ENCODE results near the gene PPP1R26.

Gene PPP1R26

GRCh38 chr9:135464181-135464580 lies 15.4 kb upstream of the PPP1R26 start:
- no peak for DNase-seq (ENCODE audit: low read depth)

- peak; percentile 85 for DNase-seq (ENCODE audit: low read depth)
These were observed 10.6 kb upstream of the PPP1R26 start for GRCh38 chr9:135468854-135469521.

GRCh38 chr9:135471791-135472640 lies 7.6 kb upstream of the PPP1R26 start:
- DNase-seq (ENCODE audit: low read depth), result no peak

- DNase-seq (ENCODE audit: low read depth), result no peak
These were observed 5.5 kb upstream of the PPP1R26 start for GRCh38 chr9:135473972-135474543.

DNA sequence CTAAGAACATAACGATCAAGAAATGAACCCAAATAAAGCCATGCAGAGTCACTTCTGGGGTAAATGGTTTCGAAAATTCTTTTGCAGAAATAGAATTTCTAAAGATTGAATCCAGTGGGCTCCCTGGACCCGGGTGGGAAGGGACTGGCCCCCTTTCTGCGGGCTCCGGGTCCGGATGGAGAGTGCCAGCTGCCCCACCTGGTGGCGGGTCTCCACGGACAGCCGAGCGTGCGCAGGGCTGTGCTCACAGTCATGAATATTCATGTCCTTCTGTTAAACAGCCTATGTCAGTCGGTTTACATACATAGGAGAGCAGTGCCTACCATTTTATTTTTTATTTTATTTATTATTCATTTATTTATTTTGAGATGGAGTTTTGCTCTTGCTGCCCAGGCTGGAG lies 4.7 kb upstream of the PPP1R26 start:
- DNase-seq (ENCODE audit: low read depth), result peak; percentile 41

- no peak for DNase-seq (ENCODE audit: low read depth)
These were observed 2.8 kb upstream of the PPP1R26 start for GRCh38 chr9:135476561-135477355.

GRCh38 chr9:135478191-135478590 lies 1.4 kb upstream of the PPP1R26 start:
- DNase-seq (ENCODE audit: low read depth), result no peak

DNA sequence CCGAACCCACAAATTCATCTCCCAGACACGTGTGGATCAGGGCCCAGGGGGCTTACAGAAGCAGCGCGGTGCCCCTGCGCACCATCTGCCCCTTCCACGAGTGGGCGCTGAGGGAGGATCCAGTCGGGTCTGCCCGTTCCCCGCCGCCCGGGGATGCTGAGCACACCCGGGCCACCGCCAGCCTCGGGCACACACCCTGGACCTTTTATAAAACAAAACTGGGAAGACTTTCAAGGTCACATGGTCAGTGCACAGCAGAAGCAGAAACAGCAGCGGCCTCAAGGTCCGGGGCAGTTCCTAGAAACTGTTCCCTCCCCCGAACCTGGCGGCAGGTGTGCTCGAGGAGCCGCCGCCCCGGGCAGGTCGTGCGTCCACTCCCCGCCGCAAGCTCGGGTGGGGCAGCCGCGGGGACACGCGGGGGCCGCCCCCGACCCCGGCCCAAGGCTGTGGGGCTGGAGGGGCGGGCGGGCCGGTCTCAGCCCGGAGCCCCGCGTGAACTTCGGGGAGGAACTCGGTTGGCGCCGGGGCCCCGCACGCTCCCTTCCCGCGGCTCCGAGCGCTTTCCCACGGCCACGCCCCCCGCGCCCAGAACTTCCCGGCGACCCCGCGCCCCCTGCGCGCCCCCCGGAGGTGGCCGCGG lies 633 bp upstream of the PPP1R26 start:
- DNase-seq (ENCODE audit: low read depth), result peak; percentile 37

GRCh38 chr9:135480071-135480939 lies 723 bp downstream of the PPP1R26 start:
- peak; percentile 62 for DNase-seq (ENCODE audit: low read depth)

DNA sequence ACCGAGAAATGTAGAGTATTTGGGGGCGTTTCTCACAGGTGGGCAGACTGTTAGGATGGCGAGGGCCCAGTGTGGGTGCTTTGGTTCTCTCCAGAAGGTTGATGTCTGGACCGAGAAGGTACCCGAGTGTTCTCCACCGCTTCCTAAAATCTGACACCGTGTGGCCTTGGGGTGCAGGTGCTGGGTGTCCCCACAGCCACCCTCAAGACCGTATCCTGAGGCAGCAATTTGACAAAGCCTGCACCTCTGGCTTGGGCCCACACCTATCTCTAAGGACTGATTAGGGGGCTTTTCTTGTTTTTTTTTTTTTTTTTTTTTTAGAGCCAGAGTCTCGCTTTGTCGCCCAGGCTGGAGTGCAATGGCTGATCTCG lies 1.3 kb downstream of the PPP1R26 start:
- DNase-seq (ENCODE audit: low read depth), result no peak

- DNase-seq (ENCODE audit: low read depth), result no peak
These were observed 2.6 kb downstream of the PPP1R26 start for GRCh38 chr9:135482015-135482754.

DNA sequence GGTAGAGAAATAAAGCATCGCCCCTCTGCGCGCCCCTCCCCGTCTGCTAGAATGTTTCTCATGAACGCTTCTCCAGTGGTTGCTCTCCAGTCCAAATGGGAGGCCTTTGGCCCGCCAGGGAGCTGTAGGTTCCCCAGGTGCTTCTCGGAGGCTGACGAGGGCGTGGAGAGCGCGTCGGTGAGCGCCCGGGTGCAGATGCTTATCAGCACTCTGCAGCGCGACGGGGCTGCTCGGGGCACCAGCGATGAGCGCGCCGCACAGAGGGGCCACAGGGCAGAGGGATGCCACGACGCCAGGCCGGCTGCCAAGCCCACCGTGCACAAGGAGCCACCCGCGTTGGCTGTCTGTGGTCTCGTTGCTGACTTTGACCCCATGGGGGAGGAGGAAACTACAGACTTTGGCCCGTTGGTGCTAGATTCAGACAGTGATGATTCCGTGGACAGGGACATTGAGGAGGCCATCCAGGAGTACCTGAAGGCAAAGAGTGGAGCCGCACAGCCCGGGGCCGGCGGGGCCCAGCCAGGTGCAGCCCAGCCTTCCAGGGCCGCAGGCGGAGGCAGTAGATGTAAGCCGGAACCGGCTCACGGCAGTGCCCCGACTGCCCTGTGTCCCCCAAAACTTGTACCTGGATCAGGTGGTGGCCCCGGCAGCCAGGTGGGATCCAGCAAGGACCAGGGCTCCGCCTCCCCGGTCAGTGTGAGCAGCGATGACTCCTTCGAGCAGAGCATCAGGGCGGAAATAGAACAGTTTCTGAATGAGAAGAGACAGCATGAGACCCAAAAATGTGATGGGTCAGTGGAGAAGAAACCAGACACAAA lies 5.1 kb downstream of the PPP1R26 start:
- DNase-seq (ENCODE audit: low read depth), result no peak

- DNase-seq (ENCODE audit: low read depth), result no peak
These were observed 5.8 kb downstream of the PPP1R26 start for GRCh38 chr9:135485385-135485784.

DNA sequence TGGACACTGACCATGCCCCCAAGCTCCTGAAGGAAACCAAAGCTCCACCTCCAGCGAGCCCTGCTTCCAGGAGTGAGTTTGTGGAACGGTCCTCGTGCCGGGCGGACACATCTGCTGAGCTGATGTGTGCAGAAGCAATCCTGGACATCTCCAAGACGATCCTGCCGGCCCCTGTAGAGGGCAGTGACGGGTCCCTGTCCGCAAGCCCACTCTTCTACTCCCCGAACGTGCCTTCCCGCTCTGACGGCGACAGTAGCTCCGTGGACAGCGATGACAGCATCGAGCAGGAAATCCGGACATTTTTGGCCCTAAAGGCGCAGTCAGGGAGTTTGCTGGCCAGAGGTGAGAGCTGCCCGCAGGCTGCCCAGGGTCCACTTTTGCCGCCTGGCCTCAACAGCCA lies 6.2 kb downstream of the PPP1R26 start:
- DNase-seq (ENCODE audit: low read depth), result no peak

- DNase-seq (ENCODE audit: low read depth), result no peak
These were observed 6.9 kb downstream of the PPP1R26 start for GRCh38 chr9:135486267-135487065.

GRCh38 chr9:135487281-135488012 lies 7.9 kb downstream of the PPP1R26 start:
- DNase-seq (ENCODE audit: low read depth), result no peak

DNA sequence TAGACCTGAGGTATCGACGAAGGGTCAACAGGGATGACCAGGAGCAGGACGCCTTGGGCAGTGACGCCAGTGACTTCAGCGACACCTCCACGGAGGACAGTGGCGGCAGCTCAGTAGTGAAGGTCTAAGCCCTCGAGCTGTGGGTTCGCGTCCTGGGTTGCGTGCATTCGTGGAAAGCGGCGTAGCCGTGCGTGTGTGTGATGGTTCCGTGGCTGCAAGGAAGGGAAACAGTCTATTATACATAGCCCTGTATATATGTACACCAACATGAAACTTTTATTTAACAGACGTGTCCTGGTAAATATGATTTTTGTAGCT lies 8.4 kb downstream of the PPP1R26 start:
- no peak for DNase-seq (ENCODE audit: low read depth)

DNA sequence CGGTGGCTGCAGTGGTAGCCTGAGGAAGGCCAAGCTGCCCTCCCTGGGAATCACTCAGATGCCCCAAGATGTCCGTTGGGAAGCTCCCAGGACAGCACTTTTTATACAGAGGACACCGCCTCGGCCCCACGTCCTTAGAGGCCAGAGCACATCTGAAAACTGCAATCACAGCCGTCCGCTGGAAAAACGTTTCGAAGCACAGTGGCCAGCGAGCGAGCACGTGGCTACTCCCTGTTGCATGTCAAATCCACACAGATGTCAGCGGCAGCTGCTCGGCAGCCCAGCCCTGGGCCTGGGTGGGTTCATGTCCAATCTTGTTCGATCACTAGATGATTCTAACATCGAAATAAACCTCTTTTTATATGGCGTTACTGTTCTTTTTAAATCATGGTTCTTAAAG lies 8.9 kb downstream of the PPP1R26 start:
- no peak for DNase-seq (ENCODE audit: low read depth)
